Tibial nerve (tissue), 4 donors: ENCODE data around the gene CCDC92.

ENCODE experiments used
- EP300 ChIP-seq, 2 donors: sonication (generic); formaldehyde crosslinking; IDR thresholded peaks; one replicate each; pipeline ENCODE4 v1.6.1; 2017; ENCODE audit warnings: antibody characterized with exemption in 2 of 2, mild to moderate bottlenecking in 1 of 2
- POLR2A ChIP-seq, 2 donors: fragments of 450-650 bp; IDR thresholded peaks; one replicate each; pipeline ENCODE4 v1.6.1; 2017; ENCODE audit warnings: antibody characterized with exemption in 2 of 2, mild to moderate bottlenecking in 2 of 2, moderate library complexity in 2 of 2
- TF ChIP-seq, protein P1 (sequence below), 5 experiments: fragments of 200-600 bp in 3 of 5; fragments of 450-650 bp in 2 of 5; sonication (generic) in 3 of 5; IDR thresholded peaks; one replicate each; pipeline ENCODE4 v1.5.1; 2016 to 2019; ENCODE audit warnings: antibody characterized with exemption in 5 of 5, mild to moderate bottlenecking in 3 of 5, moderate library complexity in 2 of 5

DNA sequence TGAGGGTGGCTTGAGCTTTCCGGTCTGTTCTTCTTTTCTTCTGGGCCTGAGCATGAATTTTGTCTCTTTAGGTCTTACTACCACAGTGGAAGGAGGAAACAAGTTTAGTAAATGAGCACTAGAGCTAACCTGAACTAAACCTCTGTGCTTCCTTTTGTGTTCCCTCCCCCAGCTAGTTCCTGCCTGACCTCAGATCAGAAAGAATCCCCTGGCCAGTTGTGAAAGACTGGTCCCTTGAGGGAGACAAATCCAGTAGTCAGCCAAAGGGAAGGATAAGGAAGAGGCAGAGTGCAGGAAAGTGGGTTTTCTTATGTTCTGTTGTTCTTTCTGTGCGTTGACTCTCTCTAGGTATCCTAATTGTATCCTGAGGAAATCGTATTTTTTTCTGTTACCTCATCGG is 17.9 kb upstream of the CCDC92 start:
- TF ChIP-seq, protein P1, sequence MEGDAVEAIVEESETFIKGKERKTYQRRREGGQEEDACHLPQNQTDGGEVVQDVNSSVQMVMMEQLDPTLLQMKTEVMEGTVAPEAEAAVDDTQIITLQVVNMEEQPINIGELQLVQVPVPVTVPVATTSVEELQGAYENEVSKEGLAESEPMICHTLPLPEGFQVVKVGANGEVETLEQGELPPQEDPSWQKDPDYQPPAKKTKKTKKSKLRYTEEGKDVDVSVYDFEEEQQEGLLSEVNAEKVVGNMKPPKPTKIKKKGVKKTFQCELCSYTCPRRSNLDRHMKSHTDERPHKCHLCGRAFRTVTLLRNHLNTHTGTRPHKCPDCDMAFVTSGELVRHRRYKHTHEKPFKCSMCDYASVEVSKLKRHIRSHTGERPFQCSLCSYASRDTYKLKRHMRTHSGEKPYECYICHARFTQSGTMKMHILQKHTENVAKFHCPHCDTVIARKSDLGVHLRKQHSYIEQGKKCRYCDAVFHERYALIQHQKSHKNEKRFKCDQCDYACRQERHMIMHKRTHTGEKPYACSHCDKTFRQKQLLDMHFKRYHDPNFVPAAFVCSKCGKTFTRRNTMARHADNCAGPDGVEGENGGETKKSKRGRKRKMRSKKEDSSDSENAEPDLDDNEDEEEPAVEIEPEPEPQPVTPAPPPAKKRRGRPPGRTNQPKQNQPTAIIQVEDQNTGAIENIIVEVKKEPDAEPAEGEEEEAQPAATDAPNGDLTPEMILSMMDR (IDR thresholded peaks at IDR 0.05), result no peak
- no peak for TF ChIP-seq POLR2A (IDR thresholded peaks at IDR 0.05)
- peak in 1 of 2 donors; percentile 27 for TF ChIP-seq EP300 (IDR thresholded peaks at IDR 0.05)
